Endothelial cell of umbilical vein (primary cell): Measurements from ENCODE around the gene MED1. TPM values are rescaled to one million over a fixed set of nuclear protein-coding genes. Genes with fewer than 3 reads are reported as not detected.

Experiments used
- BruUV-seq: library from RNA; stranded (reverse); fragments of 400-500 nt; replicated peaks from 2 replicates; lab custom pipeline; 2021; lab: Mats Ljungman, UMichigan
- CTCF ChIA-PET: fragments of 300-600, 350-600 bp; sonication (Branson Sonifier 250); formaldehyde crosslinking; loops from one replicate; lab custom pipeline; 2021; ENCODE audit warnings: antibody characterized with exemption, inconsistent platforms; lab: Charles Lee
- POLR2A ChIA-PET: fragments of 300-600, 350-600 bp; sonication (Branson Sonifier 250); formaldehyde crosslinking; loops from one replicate; lab custom pipeline; 2021; ENCODE audit warnings: antibody characterized with exemption, inconsistent platforms; lab: Charles Lee
- DNase-seq: peaks from one replicate; pipeline ENCODE4 v3.0.0-alpha.2; 2011; ENCODE audit warnings: low read depth, low spot score
- FAIRE-seq: peaks from 2 replicates; lab custom pipeline; 2011; peaks lifted over from hg19 to GRCh38; lab: Jason Lieb, UNC
- H2AFZ ChIP-seq: 2 replicates; pipeline ENCODE4 v1.6.0; 2012; ENCODE audit warnings: low read depth, low read length, control low read depth, inconsistent platforms
- H3K27ac ChIP-seq: 2 replicates; pipeline ENCODE4 v1.5.1; 2011; ENCODE audit warnings: low read depth, mild to moderate bottlenecking, control low read depth, low read length, moderate library complexity; ENCODE audit not compliant: insufficient read depth
- H3K27me3 ChIP-seq, 2 experiments: 2 replicates each; pipeline versions ENCODE4 v1.6.0 to v1.6.1; 2011; ENCODE audit warnings: low read length in 2 of 2, mixed read lengths in 1 of 2; ENCODE audit not compliant: control insufficient read depth in 2 of 2, insufficient read depth in 2 of 2
- H3K36me3 ChIP-seq, 2 experiments: 2 replicates in 1 of 2; 3 replicates in 1 of 2; pipeline ENCODE4 v1.5.1; 2011; ENCODE audit warnings: low read length in 2 of 2, mild to moderate bottlenecking in 1 of 2, moderate library complexity in 1 of 2; ENCODE audit not compliant: control insufficient read depth in 2 of 2, insufficient read depth in 2 of 2; ENCODE audit errors: extremely low read depth in 1 of 2
- H3K4me1 ChIP-seq: 3 replicates; pipeline ENCODE4 v1.5.1; 2011; ENCODE audit warnings: mild to moderate bottlenecking, low read length; ENCODE audit not compliant: control insufficient read depth, insufficient read depth; ENCODE audit errors: extremely low read depth
- H3K4me2 ChIP-seq: 2 replicates; pipeline ENCODE4 v1.6.1; 2011; ENCODE audit warnings: low read length, control low read depth, mixed read lengths; ENCODE audit not compliant: insufficient read depth
- H3K4me3 ChIP-seq, 3 experiments: fragments of 200-600 bp in 1 of 3; sonication (generic), shearing (Covaris generic) in 1 of 3; replicated peaks in 1 of 3; 2 replicates each; pipeline ENCODE4 v1.5.1; 2011 to 2016; ENCODE audit warnings: control low read depth in 3 of 3, low read length in 3 of 3, mild to moderate bottlenecking in 2 of 3, inconsistent platforms in 1 of 3, low read depth in 1 of 3, moderate library complexity in 1 of 3; ENCODE audit not compliant: insufficient read depth in 1 of 3
- H3K79me2 ChIP-seq: 2 replicates; pipeline ENCODE4 v1.6.0; 2012; ENCODE audit warnings: low read length, inconsistent platforms; ENCODE audit not compliant: control insufficient read depth, insufficient read depth
- H3K9ac ChIP-seq: replicated peaks from 2 replicates; pipeline ENCODE3; 2011; ENCODE audit warnings: low read length, control low read depth; ENCODE audit not compliant: insufficient read depth; ENCODE audit errors: extremely low read depth
- H3K9me1 ChIP-seq: replicated peaks from 3 replicates; pipeline ENCODE4 v1.6.0; 2011; ENCODE audit warnings: mild to moderate bottlenecking, low read length; ENCODE audit not compliant: control insufficient read depth, insufficient read depth; ENCODE audit errors: extremely low read depth
- H3K9me3 ChIP-seq: replicated peaks from 2 replicates; pipeline ENCODE4 v1.5.1; 2012; ENCODE audit warnings: low read length, inconsistent platforms; ENCODE audit not compliant: control insufficient read depth, insufficient read depth
- H4K20me1 ChIP-seq: replicated peaks from 2 replicates; pipeline ENCODE3; 2011; ENCODE audit warnings: mild to moderate bottlenecking, low read length; ENCODE audit not compliant: control insufficient read depth, insufficient read depth; ENCODE audit errors: extremely low read depth
- EZH2 ChIP-seq: IDR thresholded peaks from 2 replicates; pipeline ENCODE4 v1.6.1; 2012; ENCODE audit warnings: borderline replicate concordance, low read depth, mild to moderate bottlenecking, moderate library complexity, low read length, inconsistent platforms; ENCODE audit not compliant: severe bottlenecking
- FOS ChIP-seq: IDR thresholded peaks from 2 replicates; pipeline ENCODE4 v1.6.1; 2011; ENCODE audit warnings: mild to moderate bottlenecking, low read length, moderate library complexity, borderline replicate concordance; ENCODE audit not compliant: insufficient read depth
- GATA2 ChIP-seq: IDR thresholded peaks from 2 replicates; pipeline ENCODE4 v1.7.0; 2011; ENCODE audit warnings: low read depth, mild to moderate bottlenecking, moderate library complexity, mixed read lengths, low read length; ENCODE audit not compliant: insufficient read length, insufficient read depth
- JUN ChIP-seq: IDR thresholded peaks from 2 replicates; pipeline ENCODE4 v1.6.1; 2011; ENCODE audit warnings: borderline replicate concordance, low read depth; ENCODE audit not compliant: insufficient read length, insufficient read depth
- MYC ChIP-seq: IDR thresholded peaks from one replicate; pipeline ENCODE4 v1.6.1; 2011; ENCODE audit warnings: mild to moderate bottlenecking, low read depth, low read length
- POLR2A ChIP-seq: IDR thresholded peaks from 2 replicates; pipeline ENCODE4 v1.6.1; 2012; ENCODE audit warnings: low read depth, mild to moderate bottlenecking, control low read depth, low read length
- POLR2AphosphoS5 ChIP-seq: IDR thresholded peaks from 2 replicates; pipeline ENCODE4 v1.6.1; 2012; ENCODE audit warnings: low read depth, mild to moderate bottlenecking, control low read depth, low read length, moderate library complexity; ENCODE audit not compliant: insufficient read depth
- dilution Hi-C: fragments of 300-500 bp; cut with MboI; formaldehyde crosslinking; loops from one replicate; pipeline ENCODE4 v1.15.0; 2019; ENCODE audit warnings: low sequenced_read_pairs; ENCODE audit not compliant: extremely low pct_ligation_motif_present
- intact Hi-C: fragments of 100-400 bp; cut with micrococcal nuclease; formaldehyde crosslinking; loops from one replicate; pipeline ENCODE4 v1.10.0; 2022
- polyA plus RNA-seq, 4 experiments: library from polyadenylated mRNA; depleted of rRNA in 3 of 4; stranded (reverse) in 3 of 4; unstranded in 1 of 4; fragments of >200 nt; gene quantifications; 2 replicates each; pipeline versions ENCODE4 v1.2.1 to v1.2.3, GENCODE V29; 2011 to 2012; ENCODE audit warnings: missing spikeins in 1 of 4
- total RNA-seq: library from RNA; stranded (reverse); gene quantifications from 2 replicates; pipeline ENCODE4 v1.2.3, GENCODE V29; 2021
- TF ChIP-seq, protein P1 (sequence below), 2 donors: IDR thresholded peaks; 1 replicate in 1 of 2; 2 replicates in 1 of 2; pipeline ENCODE4 v1.5.1; 2011; ENCODE audit warnings: low read length in 2 of 2, mild to moderate bottlenecking in 2 of 2, moderate library complexity in 2 of 2, control low read depth in 1 of 2, inconsistent platforms in 1 of 2, low read depth in 1 of 2; ENCODE audit not compliant: insufficient read depth in 1 of 2; ENCODE audit errors: extremely low read depth in 1 of 2
- TF ChIP-seq, protein P2 (sequence below): IDR thresholded peaks from 2 replicates; pipeline ENCODE4 v1.6.1; 2011; ENCODE audit not compliant: insufficient read depth, insufficient read length

Gene MED1
- total and polyA plus RNA-seq, 2 donors (not counting 3 experiments of a cell fraction or from before 2014, with no cell fraction given), result 19.8 to 46.2 TPM

DNA sequence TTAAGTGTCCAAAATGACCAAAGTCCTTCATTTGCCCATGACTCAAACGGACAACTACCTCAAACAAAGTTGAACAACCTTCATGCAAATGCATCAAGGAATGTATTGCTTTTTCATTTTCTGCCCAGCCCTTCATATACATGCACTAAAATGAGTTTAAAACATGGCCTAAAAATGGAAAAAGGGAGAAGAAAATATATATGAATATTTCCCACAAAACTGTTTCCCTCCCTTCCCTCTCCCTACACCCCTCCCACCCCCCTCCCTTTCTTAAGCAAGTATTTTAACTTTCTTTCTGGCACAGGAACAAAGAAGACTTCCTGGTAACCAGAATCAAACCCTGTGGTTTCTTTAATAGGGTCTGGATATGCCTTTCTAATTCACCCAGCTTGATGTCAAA is 44.1 kb downstream of the MED1 start:
- no peaks in the 10 kb centered on the region for H3K9me3 ChIP-seq
- dilution Hi-C loops (no loop called here), intact Hi-C loops (no loop called here)
- no peak overlapping the region for H3K27ac ChIP-seq
- no peak overlapping the region for H3K4me2 ChIP-seq
- TF ChIP-seq FOS (no peak), JUN (no peak), POLR2A (no peak), POLR2AphosphoS5 (no peak), EZH2 (no peak), GATA2 (no peak), MYC (no peak)
- TF ChIP-seq, protein P1, sequence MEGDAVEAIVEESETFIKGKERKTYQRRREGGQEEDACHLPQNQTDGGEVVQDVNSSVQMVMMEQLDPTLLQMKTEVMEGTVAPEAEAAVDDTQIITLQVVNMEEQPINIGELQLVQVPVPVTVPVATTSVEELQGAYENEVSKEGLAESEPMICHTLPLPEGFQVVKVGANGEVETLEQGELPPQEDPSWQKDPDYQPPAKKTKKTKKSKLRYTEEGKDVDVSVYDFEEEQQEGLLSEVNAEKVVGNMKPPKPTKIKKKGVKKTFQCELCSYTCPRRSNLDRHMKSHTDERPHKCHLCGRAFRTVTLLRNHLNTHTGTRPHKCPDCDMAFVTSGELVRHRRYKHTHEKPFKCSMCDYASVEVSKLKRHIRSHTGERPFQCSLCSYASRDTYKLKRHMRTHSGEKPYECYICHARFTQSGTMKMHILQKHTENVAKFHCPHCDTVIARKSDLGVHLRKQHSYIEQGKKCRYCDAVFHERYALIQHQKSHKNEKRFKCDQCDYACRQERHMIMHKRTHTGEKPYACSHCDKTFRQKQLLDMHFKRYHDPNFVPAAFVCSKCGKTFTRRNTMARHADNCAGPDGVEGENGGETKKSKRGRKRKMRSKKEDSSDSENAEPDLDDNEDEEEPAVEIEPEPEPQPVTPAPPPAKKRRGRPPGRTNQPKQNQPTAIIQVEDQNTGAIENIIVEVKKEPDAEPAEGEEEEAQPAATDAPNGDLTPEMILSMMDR (IDR thresholded peaks at IDR 0.05; ENCODE audit: extremely low read depth in 1 of 2, insufficient read depth in 1 of 2, low read depth in 1 of 2, low read length in 2 of 2), result no peak
- TF ChIP-seq, protein P2, sequence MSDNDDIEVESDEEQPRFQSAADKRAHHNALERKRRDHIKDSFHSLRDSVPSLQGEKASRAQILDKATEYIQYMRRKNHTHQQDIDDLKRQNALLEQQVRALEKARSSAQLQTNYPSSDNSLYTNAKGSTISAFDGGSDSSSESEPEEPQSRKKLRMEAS, result no peak
- FAIRE-seq, result no peak
- no peak overlapping the region for H3K9ac ChIP-seq
- H3K36me3 ChIP-seq, result peaks cover 20 to 25% of the 10 kb centered on the region in 2 experiments
- DNase-seq, result no peak
- no peaks in the 10 kb centered on the region for H4K20me1 ChIP-seq
- H3K27me3 ChIP-seq, result no peaks in the 10 kb centered on the region
- no peaks in the 10 kb centered on the region for H3K4me1 ChIP-seq
- no peaks in the 10 kb centered on the region for H3K79me2 ChIP-seq
- no peak overlapping the region for H2AFZ ChIP-seq
- no peaks in the 10 kb centered on the region for H3K9me1 ChIP-seq
- BruUV-seq, result no TSS peak
- CTCF ChIA-PET, result interaction anchor here (1.5 to 1.8 kb wide), 2 partner anchors 27 to 136 kb away, joined by 3 to 5 read pairs; no protein-coding TSS in a partner anchor
- POLR2A ChIA-PET, result no interaction called here
- no peak overlapping the region for H3K4me3 ChIP-seq
